ENCODE data around the gene IL11RA.

IL11RA gene

DNA sequence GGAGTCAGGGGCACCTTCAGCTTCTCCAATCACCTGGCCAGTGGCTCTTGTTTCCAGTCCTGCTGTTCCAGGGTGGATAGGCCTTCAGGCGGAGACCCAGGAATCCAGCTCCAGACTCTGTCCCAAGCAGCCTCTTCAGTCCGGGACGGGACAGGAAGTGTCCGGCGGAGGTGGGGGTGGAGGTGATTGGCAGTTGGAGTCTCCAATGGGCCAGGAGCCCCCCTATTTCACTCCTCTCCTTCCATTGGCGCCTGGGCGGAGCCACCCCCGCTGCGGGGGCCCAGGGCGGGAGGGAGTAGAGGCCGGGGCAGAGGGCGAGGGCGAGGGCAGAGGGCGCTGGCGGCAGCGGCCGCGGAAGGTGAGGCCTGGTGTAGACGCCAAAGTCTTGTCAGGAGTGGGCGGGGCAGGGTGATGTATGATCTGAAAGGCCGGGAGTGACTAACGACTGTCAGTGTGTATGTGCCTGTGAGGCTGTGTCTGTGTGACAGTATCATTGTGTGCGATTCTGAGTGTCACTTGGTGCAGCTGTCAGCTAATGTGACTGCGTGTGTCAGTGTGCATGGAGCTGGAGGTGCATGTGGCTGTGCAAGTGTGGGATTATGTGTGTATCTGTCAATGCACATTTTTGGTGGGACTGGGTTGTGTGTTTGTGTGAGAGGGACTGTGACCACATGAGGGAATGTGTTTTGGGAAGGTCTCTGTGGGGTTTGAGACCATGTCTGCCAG lies at the start of gene IL11RA:
Gene IL11RA (plus strand): TSS at position 310 of the 726 bp plus-strand sequence. CDS start 3,033 bp downstream, outside the sequence.
- peak; percentile 51 for DNase-seq

GRCh38 chr9:34603610-34604231 lies 48.3 kb upstream of the IL11RA start:
- peak; percentile 79 for DNase-seq

GRCh38 chr9:34606190-34606589 lies 45.8 kb upstream of the IL11RA start:
- DNase-seq = no peak

GRCh38 chr9:34606905-34607304 lies 45.1 kb upstream of the IL11RA start:
- no peak for DNase-seq

GRCh38 chr9:34607331-34607730 lies 44.7 kb upstream of the IL11RA start:
- no peak for DNase-seq

GRCh38 chr9:34610434-34611206 lies 41.4 kb upstream of the IL11RA start:
- no peak for DNase-seq

- no peak for DNase-seq
Measured at GRCh38 chr9:34611251-34611810, 40.7 kb upstream of the IL11RA start.

- DNase-seq = peak; percentile 87
Measured at GRCh38 chr9:34611811-34612787, 39.9 kb upstream of the IL11RA start, which contains the start of gene RPP25L. RPP25L (minus strand) TSS chr9:34612097; CDS start chr9:34611296, 801 bp downstream.

- peak; percentile 57 for DNase-seq
Measured at GRCh38 chr9:34612788-34613390, 39.1 kb upstream of the IL11RA start.

- DNase-seq = no peak
Measured at GRCh38 chr9:34615132-34615531, 36.9 kb upstream of the IL11RA start.

- DNase-seq = peak; percentile 82
Measured at GRCh38 chr9:34620061-34620994, 31.7 kb upstream of the IL11RA start, which contains the start of gene DCTN3. DCTN3 (minus strand) TSS chr9:34620495; CDS start chr9:34620464, 31 bp downstream.

GRCh38 chr9:34623374-34624235 lies 28.4 kb upstream of the IL11RA start:
- DNase-seq = no peak

- no peak for DNase-seq
Measured at GRCh38 chr9:34624475-34625185, 27.4 kb upstream of the IL11RA start.

DNA sequence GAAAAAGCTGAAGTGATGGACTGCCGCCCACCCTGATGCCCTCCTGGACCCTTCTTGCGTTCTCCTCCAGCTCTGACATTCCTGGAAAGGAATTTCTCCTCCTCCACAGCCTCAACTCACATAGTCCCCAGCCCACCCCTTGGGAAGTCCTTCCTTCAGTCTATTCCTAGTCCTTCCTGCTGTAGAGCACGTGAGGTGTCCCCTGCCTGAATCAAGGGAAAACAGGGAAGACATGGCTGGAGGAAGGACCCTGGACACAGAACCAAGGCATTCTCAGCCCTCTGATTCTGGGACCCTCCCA lies 26.8 kb upstream of the IL11RA start:
- no peak for DNase-seq

- no peak for DNase-seq
Measured at GRCh38 chr9:34627716-34628655, 24.0 kb upstream of the IL11RA start.

GRCh38 chr9:34628656-34629490 lies 23.1 kb upstream of the IL11RA start, which contains the start of gene ARID3C:
ARID3C (minus strand) TSS chr9:34629066; CDS start chr9:34628014, 1,052 bp downstream.
- peak; percentile 52 for DNase-seq

- DNase-seq = no peak
Measured at GRCh38 chr9:34629491-34629808, 22.5 kb upstream of the IL11RA start.
